CD4-positive, alpha-beta T cell treated with Interleukin-17A for 4 hours (primary cell): ENCODE results near the gene TFDP3.

ENCODE experiments used
- DNase-seq: peaks from one replicate; pipeline ENCODE4 v3.0.0-alpha.2; 2020; ENCODE audit warnings: mixed read lengths

Gene TFDP3

DNA sequence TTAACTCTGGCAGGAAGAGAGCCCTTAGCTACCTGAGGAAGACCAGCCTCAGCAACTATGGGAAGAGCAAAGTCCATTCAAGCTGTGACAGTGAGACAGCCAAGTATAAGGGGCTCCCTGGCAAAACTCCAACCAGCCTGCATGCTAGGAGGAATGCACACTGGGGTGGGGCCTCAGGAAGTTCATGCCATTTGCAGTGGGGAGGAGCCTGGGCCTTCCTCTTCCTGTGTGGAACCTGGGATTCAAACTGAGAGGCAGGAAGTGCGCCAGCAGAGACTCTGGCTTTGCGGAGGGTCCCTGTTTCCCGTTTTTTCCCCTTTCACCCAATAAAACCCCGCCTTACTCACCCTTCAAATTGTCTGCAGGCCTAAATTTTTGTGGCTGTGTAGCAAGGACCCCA, 33.0 kb downstream of the TFDP3 start:
- no peak for DNase-seq

- DNase-seq = no peak
Observed at GRCh38 chrX:133183806-133184205, 34.3 kb downstream of the TFDP3 start.

DNA sequence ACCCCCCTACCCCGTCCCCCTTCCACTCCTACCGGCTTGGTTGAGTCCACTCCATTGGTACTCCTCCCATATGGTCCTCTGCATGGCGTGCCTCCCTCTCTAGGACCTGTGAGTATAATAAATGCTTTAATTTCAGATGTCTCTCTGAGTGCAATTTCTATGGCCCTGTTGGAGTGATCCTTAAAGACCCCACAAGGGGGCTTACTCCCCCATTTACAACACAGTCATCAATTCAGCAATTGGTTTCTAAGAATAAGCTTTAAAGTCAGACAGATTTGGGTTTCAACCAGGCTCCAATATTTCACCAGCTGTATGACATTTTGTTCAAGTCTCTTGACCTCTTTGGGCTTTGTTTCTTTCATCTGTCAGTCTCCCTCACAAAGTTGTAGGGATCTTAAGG, 38.7 kb downstream of the TFDP3 start:
- no peak for DNase-seq

DNA sequence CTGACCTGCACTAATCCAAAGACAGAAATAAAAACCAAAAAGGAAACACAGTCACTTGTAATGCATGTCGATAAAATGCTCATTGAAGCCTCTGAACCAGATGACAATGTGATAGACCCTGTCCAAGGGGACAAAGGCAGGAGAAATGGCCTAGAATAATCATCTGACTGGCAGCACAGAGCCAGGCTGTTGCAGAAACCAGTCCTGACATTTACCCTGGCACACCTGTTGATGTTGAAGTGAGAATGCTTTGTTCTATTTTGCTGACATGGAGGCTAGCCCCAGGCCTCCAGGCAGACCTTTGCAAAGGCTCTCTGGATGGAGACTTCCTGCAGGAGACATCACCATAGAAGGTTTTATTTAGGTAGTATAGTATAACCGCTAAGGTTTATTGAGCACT, 41.0 kb downstream of the TFDP3 start:
- DNase-seq = no peak

- no peak for DNase-seq
Observed at GRCh38 chrX:133175605-133176004, 42.5 kb downstream of the TFDP3 start.

GRCh38 chrX:133175162-133175561, 43.0 kb downstream of the TFDP3 start:
- no peak for DNase-seq

GRCh38 chrX:133171962-133172708, 46.0 kb downstream of the TFDP3 start:
- no peak for DNase-seq
